Measurements from ENCODE around the gene PLK3. TPM values are rescaled to one million over a fixed set of nuclear protein-coding genes. Genes with fewer than 3 reads are reported as not detected.

The PLK3 gene
- total RNA-seq: 21.8 and 72.0 TPM in 2 replicates

GRCh38 chr1:44799770-44800584, at the start of gene PLK3:
Gene PLK3 (plus strand): TSS chr1:44800377. CDS start chr1:44800464, 87 bp downstream.

GRCh38 chr1:44775078-44775929, 24.9 kb upstream of the PLK3 start, which contains the start of gene RPS8:
Gene RPS8 (plus strand): TSS chr1:44775540. CDS start chr1:44775597, 57 bp downstream.

GRCh38 chr1:44788120-44788860, 11.9 kb upstream of the PLK3 start, which contains the start of gene BEST4:
Gene BEST4 (minus strand): TSS chr1:44788170. CDS start chr1:44787705, 465 bp downstream.

GRCh38 chr1:44806704-44807363, 6.7 kb downstream of the PLK3 start, which contains the start of gene DYNLT4:
Gene DYNLT4 (minus strand): TSS chr1:44807351. CDS start chr1:44806668, 683 bp downstream.

GRCh38 chr1:44808063-44808937, 8.1 kb downstream of the PLK3 start, which contains the start of gene BTBD19:
Gene BTBD19 (plus strand): TSS chr1:44808523. CDS start chr1:44808821, 298 bp downstream.

GRCh38 chr1:44842862-44843655, 42.9 kb downstream of the PLK3 start, which contains the start of gene PTCH2:
Gene PTCH2 (minus strand): TSS chr1:44843253. CDS start chr1:44842932, 321 bp downstream.

Other genes with a start within 250 kb of the PLK3 start
- 4.3 and 6.3 TPM in 2 replicates for gene TMEM53, start 125.9 kb upstream of the PLK3 start, total RNA-seq
- 0.91 and 1.3 TPM in 2 replicates for gene ARMH1, start 125.7 kb upstream of the PLK3 start, total RNA-seq
- not detected in 2 replicates for gene RNU5D-1, start 69.2 kb upstream of the PLK3 start, total RNA-seq
- 3.2 and 9.3 TPM in 2 replicates for gene KIF2C, start 60.5 kb upstream of the PLK3 start, total RNA-seq
- 817 and 920 TPM in 2 replicates for gene RPS8, start 24.8 kb upstream of the PLK3 start, total RNA-seq
- 0.07 and 0.20 TPM in 2 replicates for gene BEST4, start 12.2 kb upstream of the PLK3 start, total RNA-seq
- gene DYNLT4, start 7.0 kb downstream of the PLK3 start, total RNA-seq: 0.17 TPM in 1 of 2 replicates, not detected in the other
- 10.7 and 18.0 TPM in 2 replicates for gene BTBD19, start 8.1 kb downstream of the PLK3 start, total RNA-seq
- 0.26 and 0.33 TPM in 2 replicates for gene PTCH2, start 42.9 kb downstream of the PLK3 start, total RNA-seq
- 25.4 and 26.9 TPM in 2 replicates for gene EIF2B3, start 186.2 kb downstream of the PLK3 start, total RNA-seq
- gene HECTD3, start 210.9 kb downstream of the PLK3 start, total RNA-seq: 26.0 and 28.0 TPM in 2 replicates
- gene UROD, start 211.9 kb downstream of the PLK3 start, total RNA-seq: 115 and 118 TPM in 2 replicates